AG09309 (cell line): ENCODE results near the gene SLC9A5.

Experiments used
- DNase-seq: peaks from one replicate; pipeline ENCODE4 v3.0.0-alpha.2; 2010; ENCODE audit warnings: low read depth
- H3K4me3 ChIP-seq: 2 replicates; pipeline ENCODE4 v1.5.1; 2011; ENCODE audit warnings: mild to moderate bottlenecking, low read depth, low read length, moderate library complexity; ENCODE audit not compliant: control insufficient read depth
- CTCF ChIP-seq: IDR thresholded peaks from 2 replicates; pipeline ENCODE4 v1.5.1; 2011; ENCODE audit warnings: mild to moderate bottlenecking, low read depth, low read length, inconsistent platforms; ENCODE audit not compliant: insufficient read depth, control insufficient read depth; ENCODE audit errors: missing control alignments

SLC9A5 gene

GRCh38 chr16:67208154-67208896 is 40.5 kb upstream of the SLC9A5 start:
- no peak for DNase-seq
- no peak for TF ChIP-seq CTCF
- no peak overlapping the region for H3K4me3 ChIP-seq

- no peak for TF ChIP-seq CTCF
- no peak overlapping the region for H3K4me3 ChIP-seq
- DNase-seq: no peak
These were observed 39.2 kb upstream of the SLC9A5 start for GRCh38 chr16:67209565-67209964.

GRCh38 chr16:67210069-67210937 is 38.5 kb upstream of the SLC9A5 start:
- no peak overlapping the region for H3K4me3 ChIP-seq
- DNase-seq: no peak
- no peak for TF ChIP-seq CTCF

GRCh38 chr16:67211674-67212073 is 37.1 kb upstream of the SLC9A5 start:
- H3K4me3 ChIP-seq: no peak overlapping the region
- no peak for DNase-seq
- TF ChIP-seq CTCF: no peak

GRCh38 chr16:67212766-67213165 is 36.0 kb upstream of the SLC9A5 start:
- DNase-seq: no peak
- no peak overlapping the region for H3K4me3 ChIP-seq
- no peak for TF ChIP-seq CTCF

GRCh38 chr16:67213197-67214019 is 35.4 kb upstream of the SLC9A5 start:
- H3K4me3 ChIP-seq: no peak overlapping the region
- DNase-seq: no peak
- no peak for TF ChIP-seq CTCF
